Uterus (tissue), 2 donors: ENCODE results near the gene RUNX1.

ENCODE experiments used
- CTCF ChIP-seq, 4 experiments: fragments of 200-600 bp in 2 of 4; fragments of 450-650 bp in 2 of 4; sonication (generic) in 2 of 4; IDR thresholded peaks; one replicate each; pipeline ENCODE4 v1.5.1; 2016 to 2019; ENCODE audit warnings: antibody characterized with exemption in 4 of 4, mild to moderate bottlenecking in 2 of 4, moderate library complexity in 1 of 4
- POLR2A ChIP-seq, 2 donors: fragments of 450-650 bp; IDR thresholded peaks; one replicate each; pipeline ENCODE4 v1.6.1; 2016; ENCODE audit warnings: antibody characterized with exemption in 2 of 2, mild to moderate bottlenecking in 1 of 2, moderate library complexity in 1 of 2

- no peak for TF ChIP-seq CTCF (IDR thresholded peaks at IDR 0.05)
- no peak for TF ChIP-seq POLR2A (IDR thresholded peaks at IDR 0.05)
Observed at GRCh38 chr21:34748862-34749261, 300.2 kb downstream of the RUNX1 start.
